IMR-90 (cell line): ENCODE measurements around the gene ZFYVE1. TPM values are rescaled to one million over a fixed set of nuclear protein-coding genes. Genes with fewer than 3 reads are reported as not detected.

Source experiments
- ATAC-seq: fragments of 200-7000 bp; cut with Tn5 transposase; 2 replicates; pipeline ENCODE4 v1.9.1; 2020; ENCODE audit warnings: low read depth, mild to moderate bottlenecking, moderate library complexity
- BruUV-seq: library from RNA; stranded (reverse); fragments of 400-500 nt; replicated peaks from 2 replicates; lab custom pipeline; 2021; lab: Mats Ljungman, UMichigan
- CTCF ChIA-PET: fragments of 300-600 bp; formaldehyde crosslinking; extraction: SDS; loops from one replicate; lab custom pipeline; 2021; ENCODE audit warnings: antibody characterized with exemption; lab: Yijun Ruan, JAX
- POLR2A ChIA-PET: fragments of 300-600 bp; sonication (Branson Sonifier 250); formaldehyde crosslinking; loops from one replicate; lab custom pipeline; 2022; ENCODE audit warnings: antibody characterized with exemption; ENCODE audit not compliant: unreplicated experiment; lab: Charles Lee
- DNase-seq: peaks from one replicate; pipeline ENCODE4 v3.0.0; 2013
- H2AFZ ChIP-seq: replicated peaks from 2 replicates; pipeline ENCODE3; 2013; ENCODE audit warnings: low read length, mild to moderate bottlenecking; ENCODE audit not compliant: poor library complexity
- H2AK5ac ChIP-seq: 2 replicates; pipeline ENCODE4 v1.6.1; 2013; ENCODE audit warnings: low read depth, low read length, inconsistent platforms
- H2AK9ac ChIP-seq: replicated peaks from 2 replicates; pipeline ENCODE3; 2013; ENCODE audit warnings: mild to moderate bottlenecking, low read depth, low read length, moderate library complexity; ENCODE audit not compliant: poor library complexity
- H2BK120ac ChIP-seq: 2 replicates; pipeline ENCODE4 v1.6.1; 2013; ENCODE audit warnings: low read depth, low read length, inconsistent platforms
- H2BK15ac ChIP-seq: 3 replicates; pipeline ENCODE4 v1.6.1; 2013; ENCODE audit warnings: low read depth, low read length, inconsistent platforms
- H2BK20ac ChIP-seq: 2 replicates; pipeline ENCODE4 v1.6.1; 2013; ENCODE audit warnings: low read depth, mild to moderate bottlenecking, inconsistent platforms, low read length, moderate library complexity
- H2BK5ac ChIP-seq: 2 replicates; pipeline ENCODE4 v1.6.1; 2013; ENCODE audit warnings: mild to moderate bottlenecking, low read depth, low read length, inconsistent platforms; ENCODE audit not compliant: poor library complexity, severe bottlenecking
- H3K14ac ChIP-seq: replicated peaks from 2 replicates; pipeline ENCODE4 v1.6.1; 2013; ENCODE audit warnings: low read depth, low read length, inconsistent platforms
- H3K18ac ChIP-seq: 2 replicates; pipeline ENCODE4 v1.6.1; 2013; ENCODE audit warnings: low read depth, low read length, control low read depth
- H3K23ac ChIP-seq: 2 replicates; pipeline ENCODE4 v1.6.1; 2013; ENCODE audit warnings: low read depth, low read length, inconsistent platforms
- H3K27ac ChIP-seq: 2 replicates; pipeline ENCODE4 v1.5.1; 2013; ENCODE audit warnings: mild to moderate bottlenecking, control low read depth, low read length; ENCODE audit not compliant: insufficient read depth
- H3K27me3 ChIP-seq: 2 replicates; pipeline ENCODE4 v1.6.1; 2013; ENCODE audit warnings: low read length; ENCODE audit not compliant: control insufficient read depth, insufficient read depth
- H3K36me3 ChIP-seq: 2 replicates; pipeline ENCODE4 v1.6.1; 2013; ENCODE audit warnings: low read length, mixed read lengths; ENCODE audit not compliant: control insufficient read depth, insufficient read depth
- H3K4ac ChIP-seq: 2 replicates; pipeline ENCODE4 v1.6.1; 2013; ENCODE audit warnings: low read depth, low read length, inconsistent platforms
- H3K4me1 ChIP-seq: 2 replicates; pipeline ENCODE4 v1.6.1; 2013; ENCODE audit warnings: low read length, mixed read lengths; ENCODE audit not compliant: control insufficient read depth, insufficient read depth
- H3K4me2 ChIP-seq: 2 replicates; pipeline ENCODE4 v1.6.1; 2013; ENCODE audit warnings: low read depth, mild to moderate bottlenecking, control low read depth, low read length, moderate library complexity
- H3K4me3 ChIP-seq: 2 replicates; pipeline ENCODE4 v1.5.1; 2013; ENCODE audit warnings: low read depth, mild to moderate bottlenecking, control low read depth, low read length, moderate library complexity; ENCODE audit not compliant: insufficient read depth
- H3K56ac ChIP-seq: 2 replicates; pipeline ENCODE4 v1.6.1; 2013; ENCODE audit warnings: low read length, inconsistent platforms; ENCODE audit not compliant: insufficient read depth; ENCODE audit errors: extremely low read depth
- H3K79me1 ChIP-seq, 2 experiments: 2 replicates each; pipeline ENCODE4 v1.6.1; 2013; ENCODE audit warnings: low read length in 2 of 2, inconsistent platforms in 1 of 2, low read depth in 1 of 2
- H3K9ac ChIP-seq: 2 replicates; pipeline ENCODE4 v1.6.1; 2013; ENCODE audit warnings: low read depth, low read length, control low read depth
- H3K9me1 ChIP-seq: 2 replicates; pipeline ENCODE4 v1.6.1; 2013; ENCODE audit warnings: low read length, inconsistent platforms; ENCODE audit not compliant: insufficient read depth
- H3K9me3 ChIP-seq: 2 replicates; pipeline ENCODE4 v1.6.1; 2013; ENCODE audit warnings: low read length; ENCODE audit not compliant: control insufficient read depth, insufficient read depth
- H4K20me1 ChIP-seq: 2 replicates; pipeline ENCODE4 v1.6.1; 2013; ENCODE audit warnings: low read length, inconsistent platforms; ENCODE audit not compliant: insufficient read depth
- H4K5ac ChIP-seq: 2 replicates; pipeline ENCODE4 v1.6.1; 2013; ENCODE audit warnings: mild to moderate bottlenecking, low read depth, low read length, control low read depth
- H4K8ac ChIP-seq, 2 experiments: 2 replicates each; pipeline ENCODE4 v1.6.1; 2013; ENCODE audit warnings: low read depth in 2 of 2, low read length in 2 of 2, control low read depth in 1 of 2, inconsistent platforms in 1 of 2
- H4K91ac ChIP-seq: 2 replicates; pipeline ENCODE4 v1.6.1; 2013; ENCODE audit warnings: low read depth, low read length, inconsistent platforms; ENCODE audit not compliant: insufficient read depth
- BHLHE40 ChIP-seq: fragments of 150-350 bp; IDR thresholded peaks from 2 replicates; pipeline ENCODE4 v1.6.1; 2016; ENCODE audit warnings: mild to moderate bottlenecking, low read depth, low read length
- CEBPB ChIP-seq: IDR thresholded peaks from 2 replicates; pipeline ENCODE4 v1.6.1; 2012; ENCODE audit warnings: low read depth, low read length, improper control_type of control experiment
- CHD1 ChIP-seq: IDR thresholded peaks from 2 replicates; pipeline ENCODE4 v1.6.1; 2012; ENCODE audit warnings: low read depth, low read length, improper control_type of control experiment
- FOS ChIP-seq: fragments of 150-350 bp; IDR thresholded peaks from 2 replicates; pipeline ENCODE4 v1.6.1; 2016; ENCODE audit warnings: low read depth, low read length
- MAFK ChIP-seq: IDR thresholded peaks from 2 replicates; pipeline ENCODE4 v1.6.1; 2012; ENCODE audit warnings: low read depth, low read length, improper control_type of control experiment
- MAZ ChIP-seq: IDR thresholded peaks from 2 replicates; pipeline ENCODE4 v1.6.1; 2012; ENCODE audit warnings: low read depth, mild to moderate bottlenecking, low read length, improper control_type of control experiment, moderate library complexity, borderline replicate concordance
- MXI1 ChIP-seq: IDR thresholded peaks from 2 replicates; pipeline ENCODE4 v1.6.1; 2012; ENCODE audit warnings: low read depth, mild to moderate bottlenecking, low read length, moderate library complexity, borderline replicate concordance
- NFE2L2 ChIP-seq: fragments of 150-350 bp; IDR thresholded peaks from 2 replicates; pipeline ENCODE4 v1.6.1; 2016; ENCODE audit warnings: low read depth, mild to moderate bottlenecking, low read length
- POLR2A ChIP-seq: IDR thresholded peaks from 2 replicates; pipeline ENCODE4 v1.6.1; 2012; ENCODE audit warnings: mild to moderate bottlenecking, low read depth, low read length
- RAD21 ChIP-seq: IDR thresholded peaks from 2 replicates; pipeline ENCODE4 v1.6.1; 2012; ENCODE audit warnings: low read length, improper control_type of control experiment
- RCOR1 ChIP-seq: IDR thresholded peaks from 2 replicates; pipeline ENCODE4 v1.6.1; 2012; ENCODE audit warnings: mild to moderate bottlenecking, low read length, improper control_type of control experiment; ENCODE audit not compliant: insufficient replicate concordance
- RFX5 ChIP-seq: IDR thresholded peaks from 2 replicates; pipeline ENCODE4 v1.8.0; 2012; ENCODE audit warnings: low read depth, mild to moderate bottlenecking, low read length, moderate library complexity
- SMC3 ChIP-seq: fragments of 150-350 bp; IDR thresholded peaks from 2 replicates; pipeline ENCODE4 v1.6.1; 2016; ENCODE audit warnings: low read depth, mild to moderate bottlenecking, antibody characterized with exemption, low read length, moderate library complexity
- WGBS, 2 experiments: methylation state at CpG; one replicate each; pipeline versions ENCODE4 v1.1.5 to v1.1.7; 2013; ENCODE audit warnings: missing lambda C conversion rate in 2 of 2; ENCODE audit not compliant: insufficient read length in 1 of 2; ENCODE audit errors: extremely low coverage in 2 of 2; 5-methylcytosine and 5-hydroxymethylcytosine counted together
- dilution Hi-C: fragments of 300-500 bp; cut with HindIII; formaldehyde crosslinking; loops from one replicate; pipeline ENCODE4 v1.14.3; 2018; ENCODE audit warnings: low sequenced_read_pairs; ENCODE audit not compliant: unreplicated experiment
- in situ Hi-C: fragments of 300-500 bp; cut with MboI; formaldehyde crosslinking; loops from 3 replicates; pipeline ENCODE4 v1.14.3; 2019; ENCODE audit warnings: low sequenced_read_pairs, inconsistent platforms, mixed read lengths
- intact Hi-C: fragments of 100-400 bp; cut with micrococcal nuclease; formaldehyde crosslinking; loops from 2 replicates; pipeline ENCODE4 v1.10.0; 2022
- polyA plus RNA-seq, 3 experiments: library from polyadenylated mRNA; depleted of rRNA; stranded (reverse); fragments of >200 nt; gene quantifications; 2 replicates each; pipeline ENCODE4 v1.2.3, GENCODE V29; 2012; ENCODE audit warnings: low replicate concordance in 1 of 3
- total RNA-seq: library from RNA; depleted of rRNA; stranded (reverse); fragments of >200 nt; gene quantifications from 2 replicates; pipeline ENCODE4 v1.2.3, GENCODE V29; 2012
- TF ChIP-seq, protein P1 (sequence below): fragments of 150-350 bp; IDR thresholded peaks from 2 replicates; pipeline ENCODE4 v1.6.1; 2016; ENCODE audit warnings: low read depth, mild to moderate bottlenecking, low read length, moderate library complexity, borderline replicate concordance
- TF ChIP-seq, protein P2 (sequence below): conservative IDR thresholded peaks from 2 replicates; pipeline ENCODE4 v1.5.1; 2012; ENCODE audit warnings: mild to moderate bottlenecking, low read depth, low read length, improper control_type of control experiment
- TF ChIP-seq, protein P3 (sequence below): fragments of 150-350 bp; IDR thresholded peaks from 2 replicates; pipeline ENCODE4 v1.6.1; 2017; ENCODE audit warnings: mild to moderate bottlenecking, antibody characterized with exemption, low read length, low read depth

ZFYVE1 gene
- total and polyA plus RNA-seq, 2 of the 4 experiments (the other 2 are of a cell fraction): 12.2 to 14.2 TPM

DNA sequence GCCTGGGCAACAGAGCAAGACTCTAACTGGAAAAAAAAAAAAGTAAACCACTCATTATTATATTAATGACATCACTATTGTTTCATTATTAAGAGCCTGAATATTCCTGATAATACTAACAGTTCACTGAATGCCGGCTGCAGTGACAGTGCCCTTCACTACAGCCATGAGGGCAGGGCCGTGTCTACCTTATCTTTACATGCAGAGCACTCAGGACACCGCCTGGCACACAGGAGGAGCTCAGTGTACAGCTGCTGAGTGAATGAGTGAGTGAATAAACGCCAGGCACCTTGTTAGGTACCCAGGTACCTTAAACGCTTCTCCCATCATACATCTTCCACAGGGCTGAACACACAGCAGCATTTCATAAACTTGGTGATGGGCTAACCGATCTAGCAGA, 23.2 kb downstream of the ZFYVE1 start:
- Histone ChIP-seq H3K27me3 (no peaks in the 10 kb centered on the region), H2BK20ac (no peak overlapping the region), H3K79me1 (peaks cover 27 to 71% of the 10 kb centered on the region in 2 experiments), H4K5ac (no peak overlapping the region), H3K4me1 (peaks cover under 1% of the 10 kb centered on the region), H2BK120ac (no peak overlapping the region), H2AK5ac (no peak overlapping the region), H3K9ac (no peak overlapping the region), H3K23ac (no peak overlapping the region), H2AK9ac (no peak overlapping the region), H2BK5ac (no peak overlapping the region), H3K9me1 (peaks cover 10% of the 10 kb centered on the region; the same call in 1 of the 2 replicates), H3K18ac (no peak overlapping the region), H4K8ac (no peak overlapping the region), H4K91ac (no peak overlapping the region), H2AFZ (no peak overlapping the region), H3K4me2 (no peak overlapping the region), H3K27ac (no peak overlapping the region), H3K4ac (no peak overlapping the region), H3K4me3 (no peak overlapping the region), H3K56ac (no peak overlapping the region), H3K36me3 (peaks cover 29% of the 10 kb centered on the region), H3K9me3 (no peaks in the 10 kb centered on the region), H3K14ac (no peak overlapping the region), H4K20me1 (peaks cover 32% of the 10 kb centered on the region), H2BK15ac (no peak overlapping the region)
- DNase-seq: no peak
- ChIA-PET CTCF (no interaction called here), POLR2A (no interaction called here)
- BruUV-seq: no TSS peak
- dilution Hi-C loops (no loop called here), in situ Hi-C loops (no loop called here), intact Hi-C loops (no loop called here)
- ATAC-seq: no peak
- WGBS, 2 experiments: 100% methylated on average over 1 of the region's 6 CpGs; no CpG with 5 or more reads in 1 of the 2 experiments
- no peak for TF ChIP-seq POLR2A
- no peak for TF ChIP-seq SMC3
- no peak for TF ChIP-seq BHLHE40
- TF ChIP-seq MAZ: no peak
- no peak for TF ChIP-seq RCOR1
- no peak for TF ChIP-seq NFE2L2
- TF ChIP-seq MAFK: no peak
- TF ChIP-seq, protein P1, sequence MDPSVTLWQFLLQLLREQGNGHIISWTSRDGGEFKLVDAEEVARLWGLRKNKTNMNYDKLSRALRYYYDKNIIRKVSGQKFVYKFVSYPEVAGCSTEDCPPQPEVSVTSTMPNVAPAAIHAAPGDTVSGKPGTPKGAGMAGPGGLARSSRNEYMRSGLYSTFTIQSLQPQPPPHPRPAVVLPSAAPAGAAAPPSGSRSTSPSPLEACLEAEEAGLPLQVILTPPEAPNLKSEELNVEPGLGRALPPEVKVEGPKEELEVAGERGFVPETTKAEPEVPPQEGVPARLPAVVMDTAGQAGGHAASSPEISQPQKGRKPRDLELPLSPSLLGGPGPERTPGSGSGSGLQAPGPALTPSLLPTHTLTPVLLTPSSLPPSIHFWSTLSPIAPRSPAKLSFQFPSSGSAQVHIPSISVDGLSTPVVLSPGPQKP: no peak
- TF ChIP-seq, protein P2, sequence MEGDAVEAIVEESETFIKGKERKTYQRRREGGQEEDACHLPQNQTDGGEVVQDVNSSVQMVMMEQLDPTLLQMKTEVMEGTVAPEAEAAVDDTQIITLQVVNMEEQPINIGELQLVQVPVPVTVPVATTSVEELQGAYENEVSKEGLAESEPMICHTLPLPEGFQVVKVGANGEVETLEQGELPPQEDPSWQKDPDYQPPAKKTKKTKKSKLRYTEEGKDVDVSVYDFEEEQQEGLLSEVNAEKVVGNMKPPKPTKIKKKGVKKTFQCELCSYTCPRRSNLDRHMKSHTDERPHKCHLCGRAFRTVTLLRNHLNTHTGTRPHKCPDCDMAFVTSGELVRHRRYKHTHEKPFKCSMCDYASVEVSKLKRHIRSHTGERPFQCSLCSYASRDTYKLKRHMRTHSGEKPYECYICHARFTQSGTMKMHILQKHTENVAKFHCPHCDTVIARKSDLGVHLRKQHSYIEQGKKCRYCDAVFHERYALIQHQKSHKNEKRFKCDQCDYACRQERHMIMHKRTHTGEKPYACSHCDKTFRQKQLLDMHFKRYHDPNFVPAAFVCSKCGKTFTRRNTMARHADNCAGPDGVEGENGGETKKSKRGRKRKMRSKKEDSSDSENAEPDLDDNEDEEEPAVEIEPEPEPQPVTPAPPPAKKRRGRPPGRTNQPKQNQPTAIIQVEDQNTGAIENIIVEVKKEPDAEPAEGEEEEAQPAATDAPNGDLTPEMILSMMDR: no peak
- TF ChIP-seq FOS: no peak
- TF ChIP-seq RAD21: no peak
- TF ChIP-seq, protein P3, sequence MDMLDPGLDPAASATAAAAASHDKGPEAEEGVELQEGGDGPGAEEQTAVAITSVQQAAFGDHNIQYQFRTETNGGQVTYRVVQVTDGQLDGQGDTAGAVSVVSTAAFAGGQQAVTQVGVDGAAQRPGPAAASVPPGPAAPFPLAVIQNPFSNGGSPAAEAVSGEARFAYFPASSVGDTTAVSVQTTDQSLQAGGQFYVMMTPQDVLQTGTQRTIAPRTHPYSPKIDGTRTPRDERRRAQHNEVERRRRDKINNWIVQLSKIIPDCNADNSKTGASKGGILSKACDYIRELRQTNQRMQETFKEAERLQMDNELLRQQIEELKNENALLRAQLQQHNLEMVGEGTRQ: no peak
- no peak for TF ChIP-seq CHD1
- TF ChIP-seq CEBPB: no peak
- TF ChIP-seq MXI1: no peak
- TF ChIP-seq RFX5: no peak
